Measurements from ENCODE around the gene CFAP90.

The CFAP90 gene

DNA sequence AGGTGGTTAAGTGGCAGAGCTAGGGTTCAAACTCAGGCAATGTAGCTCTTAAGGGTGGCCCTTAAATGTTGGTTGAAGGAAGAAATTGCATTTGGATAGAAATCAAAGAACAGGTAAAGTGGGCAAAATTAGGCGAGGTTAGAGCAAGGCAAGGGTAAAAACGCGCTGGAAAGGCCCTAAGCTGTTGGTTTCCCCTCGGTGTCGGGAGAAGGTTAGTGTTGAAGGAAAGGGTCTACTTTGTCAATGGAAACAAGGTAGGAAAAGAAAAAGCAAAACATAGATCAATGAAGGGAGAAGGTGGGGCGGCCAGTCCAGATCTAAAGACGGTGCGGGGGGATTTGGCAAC, 17.5 kb upstream of the CFAP90 start:
- DNase-seq (ENCODE audit: low read depth in 2 of 2, low spot score in 1 of 2): no peak

DNA sequence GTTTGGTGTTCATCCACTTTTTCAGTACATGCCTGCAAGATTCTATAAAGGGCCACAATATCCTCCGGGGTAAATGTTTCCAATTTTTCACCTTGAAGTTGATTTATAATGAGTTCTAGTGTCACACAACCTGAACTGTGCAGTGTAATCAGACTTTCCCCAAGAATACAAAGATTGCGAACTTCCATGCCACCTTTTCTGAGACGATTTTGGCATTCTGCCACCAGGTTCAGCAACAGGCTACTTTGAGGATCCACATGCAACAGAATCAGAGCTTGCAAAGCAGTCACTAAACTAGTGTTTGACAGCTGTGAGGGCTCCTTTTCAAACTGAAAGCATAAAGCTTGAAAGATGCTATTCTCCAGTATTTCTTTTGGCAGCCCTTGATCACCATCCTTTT, 16.3 kb upstream of the CFAP90 start:
- no peak for DNase-seq (ENCODE audit: low read depth in 2 of 2, low spot score in 1 of 2)

DNA sequence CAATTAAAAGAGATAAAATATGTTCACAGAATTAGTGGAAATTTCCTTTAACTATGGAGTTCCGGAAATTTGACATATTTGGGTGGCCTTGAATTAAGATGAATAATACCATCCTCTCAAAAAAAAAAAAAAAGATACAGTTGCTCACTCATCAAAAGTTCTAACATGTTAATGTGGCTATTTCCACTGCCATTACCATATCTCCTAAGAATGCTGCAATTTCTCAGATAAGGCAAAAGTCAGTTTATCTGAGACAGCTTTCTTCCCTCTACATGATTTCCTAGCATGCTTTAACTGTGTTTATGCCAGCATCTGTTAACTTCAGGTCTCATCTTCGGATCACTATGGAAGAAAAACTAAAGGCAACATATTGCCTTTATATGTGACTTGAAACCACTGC, 15.3 kb upstream of the CFAP90 start:
- DNase-seq (ENCODE audit: low read depth in 2 of 2, low spot score in 1 of 2): no peak

DNA sequence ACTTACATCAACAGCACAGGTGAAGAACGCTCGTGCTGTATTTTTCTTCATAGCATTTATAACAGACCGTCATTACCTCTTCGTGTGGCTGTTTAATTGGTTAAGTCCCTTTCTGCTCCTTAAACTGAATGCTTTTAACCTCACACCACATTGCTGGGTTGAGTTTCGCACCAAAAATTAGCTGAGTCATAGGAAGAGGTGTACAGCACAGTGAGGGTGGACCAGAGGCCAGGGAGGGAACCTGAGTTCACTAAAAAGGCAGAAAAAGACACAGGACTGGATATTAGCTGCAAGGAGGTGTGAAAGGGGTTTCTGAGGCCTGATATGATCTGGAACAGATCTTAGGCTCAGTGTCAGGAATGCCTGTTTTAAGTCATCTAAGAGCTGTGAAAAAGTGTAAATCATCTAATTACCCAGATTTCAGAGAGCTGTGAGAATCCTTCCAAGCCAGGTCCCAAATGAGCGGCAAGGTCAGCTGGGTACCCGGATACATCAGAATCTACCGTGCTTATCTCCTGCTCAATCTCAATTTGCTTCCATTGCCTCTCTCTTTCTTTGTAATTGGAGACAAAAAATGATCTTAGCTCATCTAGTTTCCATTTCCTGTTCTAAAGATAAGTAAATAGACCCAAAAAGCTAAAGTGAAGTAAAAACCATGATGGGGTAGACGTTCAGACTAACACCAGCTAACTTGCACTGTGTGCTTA, 7.1 kb upstream of the CFAP90 start:
- no peak for DNase-seq (ENCODE audit: low read depth in 2 of 2, low spot score in 1 of 2)

DNA sequence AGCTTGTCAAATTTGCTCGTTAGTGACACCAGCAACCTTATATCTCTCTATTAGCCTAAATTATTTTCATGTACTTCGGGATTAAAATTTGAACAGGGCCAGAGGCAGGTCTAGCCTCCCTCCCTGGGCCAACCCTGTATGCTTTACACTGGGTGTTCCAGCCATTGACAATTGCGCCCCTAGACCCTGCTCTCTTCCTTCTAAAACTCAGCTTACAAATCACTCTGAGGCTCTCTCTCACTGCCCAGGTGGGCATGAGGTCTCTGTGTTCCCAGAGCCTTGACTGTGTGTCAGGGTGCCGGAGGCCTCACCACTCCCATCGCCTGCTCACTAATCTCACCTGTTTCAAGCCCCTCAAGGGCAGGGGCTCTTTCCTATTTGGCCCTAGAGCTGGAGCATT, 6.4 kb upstream of the CFAP90 start:
- no peak for DNase-seq (ENCODE audit: low read depth in 2 of 2, low spot score in 1 of 2)

DNA sequence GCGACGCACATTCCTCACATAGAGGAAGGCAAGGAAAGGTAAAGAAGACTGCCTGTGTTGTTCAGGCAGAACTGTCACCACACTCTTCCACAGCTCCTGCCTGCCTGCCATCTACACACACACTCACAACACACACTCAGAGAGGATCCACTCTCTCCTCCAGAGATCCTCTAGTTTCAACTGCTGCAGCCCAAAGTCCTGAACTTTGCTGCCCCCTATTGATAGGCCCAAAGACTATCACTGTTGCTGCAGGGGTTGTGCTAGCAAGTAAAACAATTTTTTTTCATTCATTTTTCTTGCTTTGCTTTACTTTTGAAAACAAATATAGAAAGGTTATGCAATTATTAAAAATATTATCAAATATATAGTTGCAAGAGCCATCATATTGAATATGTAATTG, 5.9 kb upstream of the CFAP90 start:
- no peak for DNase-seq (ENCODE audit: low read depth in 2 of 2, low spot score in 1 of 2)

DNA sequence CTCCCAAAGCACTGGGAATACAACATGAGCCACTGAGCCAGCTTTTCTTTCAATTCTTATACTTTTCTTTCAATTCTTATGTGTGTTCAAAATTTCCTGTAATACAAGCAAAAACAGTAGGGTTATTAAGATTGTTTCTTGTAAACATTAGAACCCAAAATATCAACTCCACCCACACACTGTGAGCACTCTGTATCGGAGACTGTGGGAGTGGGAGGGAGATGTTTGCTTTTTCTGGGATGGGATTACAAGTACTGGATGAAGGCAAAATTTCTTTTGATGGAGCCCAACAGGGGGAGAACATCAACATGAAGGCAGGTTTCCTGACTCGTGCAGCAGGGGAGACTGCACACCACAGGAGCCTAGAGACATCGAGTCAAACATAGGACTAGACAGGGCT, 4.7 kb upstream of the CFAP90 start:
- DNase-seq (ENCODE audit: low read depth in 2 of 2, low spot score in 1 of 2): no peak

DNA sequence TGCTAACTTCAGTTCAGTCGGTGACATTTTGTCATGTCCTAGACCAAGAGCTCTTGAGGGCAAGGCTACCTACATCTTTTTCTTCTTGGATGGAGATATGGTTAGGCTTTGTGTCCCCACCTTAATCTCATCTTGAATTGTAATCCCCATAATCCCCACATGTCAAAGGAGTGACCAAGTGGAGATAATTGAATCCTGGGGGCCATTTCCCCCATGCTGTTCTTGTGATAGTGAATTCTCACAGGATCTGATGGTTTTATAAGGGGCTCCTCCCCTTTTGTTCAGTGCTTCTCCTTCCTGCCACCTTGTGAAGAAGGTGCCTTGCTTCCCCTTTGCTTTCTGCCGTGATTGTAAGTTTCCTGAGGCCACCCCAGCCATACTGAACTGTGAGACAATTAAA, 2.1 kb upstream of the CFAP90 start:
- DNase-seq (ENCODE audit: low read depth in 2 of 2, low spot score in 1 of 2): no peak

DNA sequence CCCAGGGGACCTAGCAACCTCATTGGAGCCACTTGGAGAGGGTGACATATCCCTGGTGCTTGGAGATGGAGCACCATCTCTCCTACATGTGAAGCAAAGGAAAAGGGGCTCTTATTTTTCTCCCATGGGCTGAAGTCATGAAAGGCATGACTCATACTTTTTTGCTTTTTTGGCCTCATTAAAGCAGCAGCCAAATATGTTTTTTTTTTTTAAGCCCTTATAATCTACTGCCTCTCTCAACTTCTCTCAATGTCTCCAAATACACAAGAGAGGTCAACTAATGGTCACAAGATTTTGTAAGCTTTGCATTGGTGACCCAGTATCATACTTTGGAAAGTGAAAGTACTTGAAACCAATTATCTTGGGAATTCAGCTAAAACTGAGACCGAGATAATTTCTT, 1.6 kb upstream of the CFAP90 start:
- no peak for DNase-seq (ENCODE audit: low read depth in 2 of 2, low spot score in 1 of 2)

DNA sequence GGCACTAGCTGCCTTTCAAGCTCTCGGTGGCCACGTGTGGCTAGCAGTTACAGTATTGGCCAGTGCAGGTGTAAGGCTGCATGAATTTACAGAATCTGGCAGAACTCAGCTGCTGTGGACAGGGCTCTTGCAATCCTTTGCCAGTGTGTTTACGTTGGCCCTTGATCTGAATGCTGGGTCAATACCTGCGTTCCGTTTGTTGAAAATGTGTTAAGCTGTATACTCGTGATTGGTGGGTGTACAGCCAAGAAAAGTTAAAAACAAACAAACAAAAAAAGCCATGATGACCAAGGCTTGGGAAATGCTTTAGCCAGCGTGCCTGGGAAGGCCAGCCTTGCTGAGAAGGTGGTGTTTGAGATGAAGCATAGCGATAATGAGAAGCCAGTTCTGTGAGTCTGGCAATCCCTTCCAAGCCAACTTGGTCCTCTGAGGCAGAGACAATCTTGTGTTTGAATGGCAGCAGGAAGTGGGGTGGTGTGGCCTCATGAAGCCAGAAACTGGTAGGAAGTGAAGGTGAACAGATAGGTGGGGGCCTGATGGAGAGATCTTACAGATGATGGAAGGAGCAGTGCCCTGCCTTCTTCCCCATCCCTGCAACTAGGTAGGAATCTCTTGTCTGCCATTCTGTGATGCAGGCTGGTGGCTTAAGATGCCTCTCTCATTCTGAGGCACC, 820 bp upstream of the CFAP90 start:
- no peak for DNase-seq (ENCODE audit: low read depth in 2 of 2, low spot score in 1 of 2)

DNA sequence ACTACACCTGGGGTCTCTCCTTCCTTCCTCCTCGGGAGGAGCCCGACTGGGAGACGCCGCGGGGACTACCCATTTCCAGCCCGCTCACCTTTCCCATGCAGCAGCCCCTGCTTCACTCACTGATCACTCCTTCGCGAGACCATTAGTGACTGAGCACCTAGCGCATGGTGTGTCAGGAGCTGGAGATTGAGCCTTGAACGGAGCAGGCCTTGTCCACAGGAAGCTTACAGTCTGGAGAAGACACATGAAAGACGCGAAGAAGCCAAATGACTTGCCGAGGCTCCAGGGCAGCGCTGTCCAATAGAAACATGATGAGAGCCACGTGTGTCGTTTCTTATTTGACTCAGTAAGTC, 283 bp upstream of the CFAP90 start:
- no peak for DNase-seq (ENCODE audit: low read depth in 2 of 2, low spot score in 1 of 2)

DNA sequence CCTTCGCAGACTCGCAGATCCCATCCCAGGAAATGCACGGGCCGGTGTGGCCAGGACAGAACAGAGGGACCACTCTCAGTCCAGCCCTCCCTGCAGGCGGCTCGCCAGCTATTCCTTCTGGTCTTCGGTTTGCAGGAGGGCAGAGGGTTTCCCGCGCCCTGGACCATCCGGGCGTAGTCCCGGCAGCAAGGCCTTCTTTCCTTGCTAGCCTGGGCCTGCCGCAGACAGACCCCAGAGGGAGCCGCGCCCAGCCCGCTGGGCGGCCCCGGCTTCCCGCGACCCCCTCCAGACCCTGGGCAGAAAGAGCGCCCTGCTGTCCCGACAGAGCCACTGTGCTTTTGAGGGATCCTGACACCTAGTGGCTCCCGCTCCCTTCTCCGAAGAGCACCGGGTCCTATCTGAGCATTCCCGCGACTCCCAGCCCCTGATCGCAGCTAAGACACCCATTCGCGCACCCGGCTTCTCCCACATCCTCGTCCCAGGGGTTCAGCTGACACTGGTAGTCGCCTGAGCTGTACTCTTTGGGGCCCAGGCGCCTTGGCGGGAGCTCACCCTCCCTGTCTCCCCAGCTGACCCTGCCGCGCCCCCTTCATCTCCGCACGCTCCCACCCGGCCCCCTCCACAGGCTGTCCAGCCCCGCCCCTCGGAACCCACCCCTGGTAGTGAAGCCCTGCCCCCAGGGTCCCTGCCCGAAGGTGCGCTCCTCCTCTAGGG, 1.1 kb downstream of the CFAP90 start:
- no peak for DNase-seq (ENCODE audit: low read depth in 2 of 2, low spot score in 1 of 2)

DNA sequence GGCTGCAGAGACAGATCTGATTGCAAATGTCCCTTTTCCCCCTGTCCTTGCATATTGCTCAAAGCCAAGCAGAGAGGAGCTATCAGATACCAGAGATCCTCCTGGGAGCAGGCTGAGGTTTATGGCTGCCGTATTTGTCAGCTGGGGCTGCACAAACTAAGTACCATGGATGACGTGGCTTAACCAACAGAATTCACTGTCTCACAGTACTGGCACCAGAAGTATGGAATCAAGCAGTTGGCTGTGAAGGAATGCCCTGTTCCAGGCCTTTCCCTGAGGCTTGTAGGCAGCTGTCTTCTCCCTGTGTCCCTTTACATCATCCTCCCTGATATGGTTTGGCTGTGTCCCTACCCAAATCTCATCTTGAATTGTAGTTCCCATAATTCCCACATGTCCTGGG, 2.6 kb downstream of the CFAP90 start:
- no peak for DNase-seq (ENCODE audit: low read depth in 2 of 2, low spot score in 1 of 2)

DNA sequence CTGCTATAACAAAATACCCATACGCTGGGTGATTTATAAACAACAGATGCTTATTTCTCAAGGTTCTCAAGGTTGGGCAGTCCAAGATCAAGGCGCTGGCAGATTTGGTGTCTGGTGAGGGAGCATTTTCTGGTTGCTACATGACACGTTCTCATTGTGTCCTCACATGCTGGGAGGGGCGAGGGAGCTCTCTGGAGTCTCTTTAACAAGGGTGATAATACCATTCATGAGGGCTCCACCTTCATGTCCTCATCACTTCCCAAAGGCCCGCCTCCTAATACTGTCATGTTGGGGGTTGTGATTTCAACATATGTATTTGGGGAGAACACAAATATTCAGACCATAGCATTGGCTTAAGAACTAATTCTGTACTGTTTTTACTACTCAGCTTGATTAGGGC, 4.6 kb downstream of the CFAP90 start:
- DNase-seq (ENCODE audit: low read depth in 2 of 2, low spot score in 1 of 2): no peak

DNA sequence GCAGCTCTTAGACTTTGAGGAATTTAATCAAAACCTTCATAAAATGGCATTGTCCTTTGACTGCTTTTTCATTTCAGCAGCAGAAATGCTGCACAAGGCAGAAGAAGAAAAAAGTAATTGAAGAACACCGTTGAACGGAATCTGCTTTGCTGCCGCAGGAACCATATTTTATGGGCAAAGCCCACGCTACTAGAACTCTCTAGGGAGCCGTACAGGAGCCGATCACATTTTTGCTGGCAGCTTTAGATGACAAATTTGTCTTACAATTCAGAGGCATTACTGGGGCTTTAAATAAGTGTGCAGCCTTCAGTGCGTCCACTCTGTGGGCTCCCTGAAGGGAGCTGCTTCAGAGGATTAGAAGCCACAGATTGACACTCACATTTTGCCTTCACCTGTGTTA, 5.4 kb downstream of the CFAP90 start:
- DNase-seq (ENCODE audit: low read depth in 2 of 2, low spot score in 1 of 2): no peak

DNA sequence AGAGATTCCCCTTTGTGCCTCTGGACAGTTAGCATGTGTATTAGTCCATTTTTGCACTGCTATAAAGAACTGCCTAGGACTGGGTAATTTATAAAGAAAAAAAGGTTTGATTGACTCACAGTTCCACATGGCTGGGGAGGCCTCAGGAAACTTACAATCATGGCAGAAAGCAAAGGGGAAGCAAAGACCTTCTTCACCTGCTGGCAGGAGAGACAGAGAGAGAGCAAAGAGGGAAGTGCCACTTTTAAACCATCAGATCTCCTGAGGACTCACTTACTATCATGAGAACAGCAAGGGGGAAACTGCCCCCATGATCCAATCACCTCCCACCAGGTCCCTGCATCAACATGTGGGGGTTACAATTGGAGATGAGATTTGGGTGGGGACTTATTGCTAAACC, 6.0 kb downstream of the CFAP90 start:
- DNase-seq (ENCODE audit: low read depth in 2 of 2, low spot score in 1 of 2): no peak

DNA sequence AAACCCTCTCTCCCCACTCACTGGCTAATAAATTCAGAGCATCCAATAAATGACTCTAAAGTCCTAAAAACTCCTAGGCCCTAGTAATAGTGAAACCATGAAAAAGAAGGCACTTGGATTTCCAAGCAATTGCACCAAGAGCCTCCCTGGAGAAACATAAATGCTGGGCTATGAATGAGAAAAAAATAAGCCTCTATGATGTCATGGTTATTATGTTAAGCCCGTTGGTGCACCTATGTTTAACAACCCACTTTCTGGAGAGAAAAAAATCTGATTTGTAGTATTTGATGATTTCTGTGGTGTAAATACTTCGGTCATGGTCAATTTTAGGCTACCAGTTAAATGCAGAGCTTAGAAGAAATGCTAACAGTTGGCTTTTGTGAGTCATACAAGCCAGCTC, 8.4 kb downstream of the CFAP90 start:
- DNase-seq (ENCODE audit: low read depth in 2 of 2, low spot score in 1 of 2): no peak

DNA sequence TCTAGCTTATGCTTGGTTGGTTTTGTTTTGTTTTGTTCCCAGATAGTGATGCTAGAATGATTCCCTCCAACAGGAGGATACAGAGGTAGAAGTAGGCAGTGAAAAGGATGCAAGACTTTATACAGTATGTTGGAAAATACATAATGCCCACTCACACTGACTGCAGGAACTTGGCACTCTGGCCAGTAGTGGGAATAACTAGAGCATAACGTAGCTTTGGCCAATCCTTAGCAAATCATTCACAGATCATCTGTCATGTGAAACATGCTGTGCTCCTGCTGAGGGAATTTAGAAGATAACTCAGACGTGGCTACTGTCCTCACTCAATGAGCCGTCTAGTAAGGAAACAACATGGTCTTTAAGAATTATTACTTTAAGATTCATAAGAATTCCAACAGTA, 13.5 kb downstream of the CFAP90 start:
- DNase-seq (ENCODE audit: low read depth in 2 of 2, low spot score in 1 of 2): no peak

DNA sequence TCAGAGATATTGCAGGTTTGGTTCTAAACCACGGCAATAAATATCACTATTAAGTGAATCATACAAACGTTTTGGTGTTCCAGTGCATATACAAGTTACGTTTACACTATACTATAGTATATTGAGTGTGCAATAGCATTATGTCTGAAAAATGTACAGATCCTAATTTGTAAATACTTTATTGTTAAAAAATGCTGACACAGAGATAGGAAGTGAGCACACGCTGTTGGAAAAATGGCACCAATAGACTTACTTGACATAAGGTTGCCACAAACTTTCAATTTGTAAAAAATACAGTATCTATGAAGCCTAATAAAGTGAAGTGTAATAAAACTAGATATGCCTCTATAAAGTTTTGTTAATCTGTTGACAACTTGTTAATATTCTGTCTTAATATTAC, 16.0 kb downstream of the CFAP90 start:
- no peak for DNase-seq (ENCODE audit: low read depth in 2 of 2, low spot score in 1 of 2)

DNA sequence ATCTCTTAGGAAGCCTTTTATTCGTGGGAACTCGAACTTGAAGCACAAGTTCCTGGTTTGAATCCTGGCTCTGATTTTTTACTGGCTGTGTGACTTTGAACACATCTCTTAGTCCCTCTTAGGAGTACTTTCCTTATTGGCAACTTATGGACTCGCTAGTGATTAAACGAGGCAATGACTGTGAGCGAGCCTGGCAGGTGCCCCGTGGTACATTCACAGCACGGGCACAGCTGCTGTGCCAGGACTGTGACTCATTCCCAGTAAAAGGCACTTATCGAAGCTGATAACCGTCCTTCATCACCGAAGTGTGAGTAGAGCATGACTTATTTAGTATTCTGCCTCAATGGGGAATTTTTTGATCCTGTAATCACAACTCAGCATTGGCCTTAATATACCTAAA, 22.7 kb downstream of the CFAP90 start:
- DNase-seq (ENCODE audit: low read depth in 2 of 2, low spot score in 1 of 2): no peak

DNA sequence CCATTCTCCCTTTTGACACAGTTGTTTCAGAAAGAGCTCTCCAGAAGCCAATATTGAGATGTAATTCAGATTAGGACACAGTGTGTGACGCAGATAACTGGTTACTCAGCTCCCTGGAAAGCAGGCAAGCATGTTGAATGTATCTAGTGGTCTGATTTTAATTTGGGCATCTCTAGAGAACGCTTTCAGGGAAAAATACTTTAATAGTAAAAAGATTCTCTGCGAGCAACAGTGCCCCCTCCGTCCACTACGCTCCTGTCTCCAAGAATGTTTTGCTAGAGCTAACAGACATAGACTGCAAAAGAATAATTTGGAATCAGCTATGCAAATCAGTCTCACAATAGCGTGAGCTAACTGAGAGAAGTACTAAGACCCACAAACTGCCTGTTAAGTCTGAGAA, 23.3 kb downstream of the CFAP90 start:
- DNase-seq (ENCODE audit: low read depth in 2 of 2, low spot score in 1 of 2): no peak

DNA sequence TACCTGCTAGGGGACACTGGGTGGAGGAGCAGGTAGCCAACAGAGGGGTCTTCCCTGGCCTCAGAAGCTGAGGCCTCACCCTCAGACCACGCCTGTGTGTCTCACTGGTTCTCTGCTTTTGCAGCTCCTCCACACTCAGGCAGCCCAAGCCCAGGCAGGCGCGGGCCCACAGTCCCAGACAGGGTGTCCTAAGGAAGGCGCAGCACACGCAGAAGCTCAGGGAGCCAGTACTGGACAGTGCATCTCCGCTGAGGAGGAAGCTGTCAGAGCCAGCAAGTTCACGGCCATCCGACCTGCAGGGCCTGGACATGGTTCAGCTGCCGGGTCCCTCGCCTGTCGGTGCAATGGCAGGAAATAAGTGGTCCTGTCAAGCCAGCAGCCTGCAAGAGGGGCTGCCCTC, 25.3 kb downstream of the CFAP90 start:
- no peak for DNase-seq (ENCODE audit: low read depth in 2 of 2, low spot score in 1 of 2)

DNA sequence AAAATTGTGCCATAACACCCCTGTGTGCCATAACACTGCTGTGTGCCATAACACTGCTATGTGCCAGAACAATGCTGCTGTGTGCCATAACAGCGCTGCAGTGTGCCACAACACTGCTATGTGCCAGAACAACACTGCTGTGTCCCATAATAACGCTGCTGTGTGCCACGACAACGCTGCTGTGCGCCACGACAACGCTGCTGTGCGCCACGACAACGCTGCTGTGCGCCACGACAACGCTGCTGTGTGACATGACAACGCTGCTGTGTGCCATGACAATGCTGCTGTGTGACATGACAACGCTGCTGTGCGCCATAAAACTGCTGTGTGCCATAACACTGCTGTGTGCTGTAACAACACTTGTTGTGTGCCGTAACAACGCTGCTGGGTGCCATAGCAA, 25.9 kb downstream of the CFAP90 start:
- no peak for DNase-seq (ENCODE audit: low read depth in 2 of 2, low spot score in 1 of 2)

Data from stimulated activated CD8-positive, alpha-beta memory T cell treated with anti-CD3 and anti-CD28 coated beads, Interleukin-4, amount 100 ng/mL, for 1 hour (primary cell).